ENCODE data around the gene RSRC2. TPM values are rescaled to one million over a fixed set of nuclear protein-coding genes. Genes with fewer than 3 reads are reported as not detected.

Gene RSRC2
- total RNA-seq, 1 donor: 41.9 TPM

DNA sequence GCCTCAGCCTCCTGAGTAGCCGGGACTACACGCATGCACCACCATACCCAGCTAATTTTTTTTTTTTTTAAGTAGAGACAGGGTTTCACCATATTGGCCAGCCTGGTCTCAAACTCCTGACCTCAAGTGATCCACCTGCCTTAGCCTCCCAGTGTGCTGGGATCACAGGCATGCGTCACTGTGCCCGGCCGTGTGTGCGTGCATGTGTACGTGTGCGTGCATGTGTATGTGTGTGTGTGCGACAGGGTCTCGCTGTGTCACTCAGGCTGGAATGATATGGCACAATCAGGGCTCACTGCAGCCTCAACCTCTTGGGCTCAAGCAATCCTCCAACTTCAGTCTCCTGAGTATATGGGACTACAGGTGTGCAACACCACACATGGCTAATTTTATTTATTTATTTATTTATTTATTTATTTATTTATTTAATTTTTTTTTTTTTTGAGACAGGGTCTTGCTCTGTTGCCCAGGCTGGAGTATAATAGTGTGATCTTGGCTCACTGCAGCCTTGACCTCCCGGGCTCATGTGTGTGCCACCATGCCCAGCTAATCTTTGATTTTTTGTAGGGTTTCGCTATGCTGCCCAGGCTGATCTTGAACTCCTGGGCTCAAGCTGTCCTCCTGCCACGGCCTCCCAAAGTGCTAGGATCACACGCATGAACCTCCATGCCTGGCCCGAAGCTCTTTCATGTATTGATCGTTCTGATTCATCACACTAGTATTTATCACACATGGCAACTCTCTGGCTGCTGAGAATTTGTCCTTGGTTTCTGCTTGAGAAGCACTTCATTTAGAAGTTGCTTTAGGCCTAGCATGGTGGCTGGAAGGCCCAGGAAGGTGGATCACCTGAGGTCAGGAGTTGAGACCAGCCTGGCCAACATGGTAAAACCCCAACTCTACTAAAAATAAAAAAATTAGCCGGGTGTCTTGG is 68.4 kb downstream of the RSRC2 start:
- DNase-seq (ENCODE audit: low read depth): no peak
- TF ChIP-seq, protein P1, sequence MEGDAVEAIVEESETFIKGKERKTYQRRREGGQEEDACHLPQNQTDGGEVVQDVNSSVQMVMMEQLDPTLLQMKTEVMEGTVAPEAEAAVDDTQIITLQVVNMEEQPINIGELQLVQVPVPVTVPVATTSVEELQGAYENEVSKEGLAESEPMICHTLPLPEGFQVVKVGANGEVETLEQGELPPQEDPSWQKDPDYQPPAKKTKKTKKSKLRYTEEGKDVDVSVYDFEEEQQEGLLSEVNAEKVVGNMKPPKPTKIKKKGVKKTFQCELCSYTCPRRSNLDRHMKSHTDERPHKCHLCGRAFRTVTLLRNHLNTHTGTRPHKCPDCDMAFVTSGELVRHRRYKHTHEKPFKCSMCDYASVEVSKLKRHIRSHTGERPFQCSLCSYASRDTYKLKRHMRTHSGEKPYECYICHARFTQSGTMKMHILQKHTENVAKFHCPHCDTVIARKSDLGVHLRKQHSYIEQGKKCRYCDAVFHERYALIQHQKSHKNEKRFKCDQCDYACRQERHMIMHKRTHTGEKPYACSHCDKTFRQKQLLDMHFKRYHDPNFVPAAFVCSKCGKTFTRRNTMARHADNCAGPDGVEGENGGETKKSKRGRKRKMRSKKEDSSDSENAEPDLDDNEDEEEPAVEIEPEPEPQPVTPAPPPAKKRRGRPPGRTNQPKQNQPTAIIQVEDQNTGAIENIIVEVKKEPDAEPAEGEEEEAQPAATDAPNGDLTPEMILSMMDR (IDR thresholded peaks at IDR 0.05; ENCODE audit: insufficient read depth, low read depth, low read length): no peak

DNA sequence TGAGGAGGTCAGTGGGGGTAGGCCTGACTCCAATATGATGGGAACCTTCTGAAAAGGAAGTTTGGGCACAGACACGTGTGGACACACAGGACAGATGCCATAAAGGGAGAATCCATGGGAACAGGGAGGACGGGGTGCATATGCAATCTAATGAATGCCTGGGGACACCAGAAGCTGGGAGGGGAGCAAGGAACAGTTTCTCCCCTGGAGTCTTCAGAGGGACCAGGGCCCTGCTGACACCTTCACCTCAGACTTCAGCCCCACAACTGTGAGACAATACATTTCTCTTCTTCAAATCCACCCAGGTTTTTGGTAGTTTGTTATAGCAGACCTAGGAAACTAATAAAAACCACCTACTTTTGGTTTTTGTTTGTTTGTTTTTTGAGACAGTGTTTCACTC is 69.1 kb downstream of the RSRC2 start:
- DNase-seq (ENCODE audit: low read depth): no peak
- TF ChIP-seq, protein P1 (IDR thresholded peaks at IDR 0.05; ENCODE audit: insufficient read depth, low read depth, low read length): no peak
- no peak overlapping the region for H3K4me3 ChIP-seq (ENCODE audit: low read depth, low read length)

More for the DNA sequence above, 68.4 kb downstream of the RSRC2 start:
- H3K4me3 ChIP-seq (ENCODE audit: low read depth, low read length): no peak overlapping the region

DNA sequence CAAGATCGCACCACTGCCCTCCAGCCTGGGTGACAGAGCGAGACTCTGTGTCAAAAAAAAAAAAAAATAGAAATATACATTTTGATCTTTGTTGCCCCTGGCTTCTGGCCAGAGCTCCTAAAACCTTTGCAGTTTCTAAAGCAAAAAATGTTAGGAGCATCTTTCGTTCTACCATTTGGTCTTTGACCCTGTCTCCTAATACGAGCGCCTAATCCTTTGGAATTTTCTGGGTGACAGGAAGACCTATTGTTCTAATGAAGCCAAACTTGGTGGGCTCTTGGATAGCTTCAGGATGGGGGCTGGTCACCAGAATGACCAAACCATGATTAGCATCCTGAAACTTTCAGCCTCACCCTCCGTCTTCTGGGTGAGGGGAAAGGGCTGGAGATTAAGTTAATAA is 72.0 kb downstream of the RSRC2 start:
- no peak for DNase-seq (ENCODE audit: low read depth)
- TF ChIP-seq, protein P1 (IDR thresholded peaks at IDR 0.05; ENCODE audit: insufficient read depth, low read depth, low read length): no peak
- no peak overlapping the region for H3K4me3 ChIP-seq (ENCODE audit: low read depth, low read length)

DNA sequence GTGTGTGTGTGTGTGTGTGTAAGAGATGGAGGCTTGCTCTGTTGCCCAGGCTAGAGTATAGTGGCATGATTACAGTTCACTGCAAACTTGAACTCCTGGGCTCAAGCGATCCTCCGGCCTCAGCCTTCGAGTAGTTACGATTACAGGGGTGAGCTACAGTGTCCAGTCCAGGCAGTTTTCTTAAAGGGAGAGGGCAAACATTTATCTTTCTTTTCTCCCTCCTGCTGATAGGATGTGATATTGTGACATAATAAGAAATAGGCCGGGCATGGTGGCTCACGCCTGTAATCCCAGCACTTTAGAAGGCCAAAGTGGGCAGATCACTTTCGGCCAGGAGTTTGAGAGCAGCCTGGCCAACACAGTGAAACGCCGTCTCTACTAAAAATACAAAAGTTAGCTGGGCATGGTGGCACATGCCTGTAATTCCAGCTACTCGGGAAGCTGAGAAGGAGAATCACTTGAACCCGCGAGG is 72.5 kb downstream of the RSRC2 start:
- H3K4me3 ChIP-seq (ENCODE audit: low read depth, low read length): no peak overlapping the region
- TF ChIP-seq, protein P1 (IDR thresholded peaks at IDR 0.05; ENCODE audit: insufficient read depth, low read depth, low read length): no peak
- DNase-seq (ENCODE audit: low read depth): no peak

Small RNAs within 50 kb of the gene (small RNA-seq; reads per million reads assigned to genes)
- gene AC026333.1 (not detected), gene RF00411 (not detected)

Other genes starting within 250 kb of the RSRC2 start
- 66.9 and 79.6 TPM in 2 replicates for gene CLIP1, start 104.3 kb downstream of the RSRC2 start, total RNA-seq
- gene ZCCHC8, start 26.0 kb downstream of the RSRC2 start, total RNA-seq: 18.0 and 22.5 TPM in 2 replicates
- gene KNTC1, start 313 bp upstream of the RSRC2 start, total RNA-seq: 28.0 and 28.5 TPM in 2 replicates
- under 0.01 TPM in 1 of 2 replicates, not detected in the other for gene HCAR2, start 176.4 kb upstream of the RSRC2 start, total RNA-seq
- gene HCAR3, start 189.9 kb upstream of the RSRC2 start, total RNA-seq: not detected in 2 replicates
- 0.43 and 0.97 TPM in 2 replicates for gene HCAR1, start 203.9 kb upstream of the RSRC2 start, total RNA-seq
- 40.3 and 46.6 TPM in 2 replicates for gene DENR, start 225.9 kb upstream of the RSRC2 start, total RNA-seq
- 0.32 and 0.86 TPM in 2 replicates for gene CCDC62, start 247.6 kb upstream of the RSRC2 start, total RNA-seq

All from fibroblast of villous mesenchyme (primary cell).